ENCODE data around the gene VTI1B. TPM values are rescaled to one million over a fixed set of nuclear protein-coding genes. Genes with fewer than 3 reads are reported as not detected.
"Not testable (repeated sequence)": the region's sequence is repeated elsewhere in the genome, so short reads cannot be mapped to it uniquely, and the experiment has no call there.

Gene VTI1B
- total RNA-seq, 4 donors from 2014 or later: 39.0 to 333 (median 48.6) TPM

DNA sequence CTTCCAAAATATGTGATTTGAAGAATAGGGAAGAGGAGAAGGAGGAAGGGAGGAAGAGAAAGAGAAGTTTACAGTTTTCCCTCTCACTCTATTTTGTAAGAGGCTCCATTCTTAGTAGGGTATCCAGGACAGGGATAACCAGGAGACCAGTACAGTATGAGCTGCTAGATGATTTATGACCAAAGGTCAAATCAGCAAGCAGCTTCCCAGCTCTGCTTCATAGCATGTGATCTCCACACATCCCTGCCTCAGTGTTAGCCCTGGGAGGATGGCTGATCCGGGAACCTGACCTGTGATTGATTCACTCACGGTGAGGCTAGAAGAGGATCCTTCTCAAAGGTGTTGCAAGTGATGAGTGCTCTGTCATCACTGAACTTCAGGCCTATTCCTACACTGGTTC lies 43.8 kb upstream of the VTI1B start:
- H3K9me3 ChIP-seq: no peaks in the 10 kb centered on the region
- TF ChIP-seq CTCF (IDR thresholded peaks at IDR 0.05) (no peak), POLR2A (IDR thresholded peaks at IDR 0.05) (no peak)
- no peak overlapping the region for H3K27ac ChIP-seq
- H3K36me3 ChIP-seq: no peaks in the 10 kb centered on the region
- H3K27me3 ChIP-seq: no peaks in the 10 kb centered on the region
- no peak overlapping the region for H3K4me3 ChIP-seq
- no peaks in the 10 kb centered on the region for H3K4me1 ChIP-seq
- no peak for DNase-seq
- intact Hi-C loops (cut with DNase I; ENCODE audit: low total_unique reads): no loop called here

DNA sequence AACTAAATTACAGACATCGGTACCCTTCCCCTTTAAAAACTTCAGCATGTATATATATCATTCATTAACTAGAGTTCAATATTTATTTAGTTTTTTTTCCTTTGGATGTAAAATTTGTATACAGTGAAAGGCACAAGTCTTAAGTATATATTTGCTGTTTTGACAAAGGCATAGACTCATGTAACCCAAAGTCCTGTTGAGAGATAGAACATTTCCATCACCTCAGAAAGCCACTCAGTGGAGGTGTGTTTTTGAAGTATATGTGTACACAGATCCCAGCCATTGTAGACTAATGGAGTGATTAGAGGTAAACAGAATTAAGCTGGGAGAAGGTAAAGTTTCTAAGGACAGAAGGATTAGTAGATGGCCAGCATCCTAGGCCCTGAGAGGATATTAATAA lies 42.6 kb upstream of the VTI1B start:
- H3K27ac ChIP-seq: no peak overlapping the region
- H3K9me3 ChIP-seq: no peaks in the 10 kb centered on the region
- TF ChIP-seq POLR2A (IDR thresholded peaks at IDR 0.05) (no peak), CTCF (IDR thresholded peaks at IDR 0.05) (no peak)
- H3K4me1 ChIP-seq: no peaks in the 10 kb centered on the region
- no peaks in the 10 kb centered on the region for H3K36me3 ChIP-seq
- no peak overlapping the region for H3K4me3 ChIP-seq
- no peak for DNase-seq
- no peaks in the 10 kb centered on the region for H3K27me3 ChIP-seq
- intact Hi-C loops (cut with DNase I; ENCODE audit: low total_unique reads): no loop called here

DNA sequence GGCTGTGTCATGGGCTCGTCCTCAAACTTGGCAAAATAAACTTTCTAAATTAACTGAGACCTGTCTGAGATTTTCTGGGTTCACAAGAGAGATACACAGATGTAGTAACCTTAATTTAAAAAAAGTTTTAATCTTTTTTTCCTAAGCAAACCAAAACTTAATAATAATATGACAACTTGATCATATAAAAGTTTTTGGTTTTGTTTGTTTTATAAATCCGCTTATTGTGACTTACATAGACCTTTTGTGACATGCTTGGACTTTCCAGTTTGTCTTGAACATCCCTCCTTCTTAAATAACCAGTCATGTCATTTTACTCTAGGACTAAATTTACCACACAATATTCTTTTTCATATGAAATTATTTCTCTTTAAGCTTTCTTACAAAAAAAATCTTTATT lies 35.8 kb upstream of the VTI1B start:
- no peak for TF ChIP-seq POLR2A (IDR thresholded peaks at IDR 0.05)
- no peak for TF ChIP-seq CTCF (IDR thresholded peaks at IDR 0.05)
- intact Hi-C loops (cut with DNase I; ENCODE audit: low total_unique reads): no loop called here
- Histone ChIP-seq H3K4me1 (no peaks in the 10 kb centered on the region), H3K27me3 (no peaks in the 10 kb centered on the region), H3K27ac (no peak overlapping the region), H3K36me3 (no peaks in the 10 kb centered on the region), H3K9me3 (no peaks in the 10 kb centered on the region), H3K4me3 (no peak overlapping the region)
- DNase-seq: no peak

- intact Hi-C loops (cut with DNase I; ENCODE audit: low total_unique reads); H3K27ac ChIP-seq; H3K36me3 ChIP-seq; H3K9me3 ChIP-seq; H3K27me3 ChIP-seq; DNase-seq; H3K4me1 ChIP-seq; H3K4me3 ChIP-seq: not testable (repeated sequence)
Measured at GRCh38 chr14:67709796-67710195, 35.4 kb upstream of the VTI1B start.

- H3K27me3 ChIP-seq; H3K4me1 ChIP-seq; H3K27ac ChIP-seq; H3K9me3 ChIP-seq; H3K36me3 ChIP-seq; intact Hi-C loops (cut with DNase I; ENCODE audit: low total_unique reads); H3K4me3 ChIP-seq; DNase-seq: not testable (repeated sequence)
Measured at GRCh38 chr14:67709346-67709745, 34.9 kb upstream of the VTI1B start.

DNA sequence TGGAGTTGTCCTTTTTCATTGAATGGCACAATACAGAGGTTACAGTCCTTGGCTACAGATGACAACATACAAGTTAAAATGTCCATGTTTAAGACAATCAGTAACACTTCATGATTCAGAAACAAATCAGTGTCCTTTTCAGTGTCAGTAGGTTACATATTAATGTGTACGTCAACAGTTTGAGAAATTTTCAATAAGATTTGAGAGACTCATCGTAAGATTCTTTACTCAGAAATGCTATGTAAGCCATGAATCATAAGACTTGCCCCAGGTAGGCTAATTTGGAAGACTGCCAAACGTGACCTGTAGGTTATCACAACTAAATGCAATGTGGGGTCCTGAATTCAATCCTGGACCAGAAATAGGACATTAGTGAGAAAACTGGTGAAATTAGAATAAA lies 30.8 kb upstream of the VTI1B start:
- no peaks in the 10 kb centered on the region for H3K9me3 ChIP-seq
- no peaks in the 10 kb centered on the region for H3K4me1 ChIP-seq
- TF ChIP-seq CTCF (IDR thresholded peaks at IDR 0.05) (no peak), POLR2A (IDR thresholded peaks at IDR 0.05) (no peak)
- H3K4me3 ChIP-seq: no peak overlapping the region
- H3K27ac ChIP-seq: no peak overlapping the region
- intact Hi-C loops (cut with DNase I; ENCODE audit: low total_unique reads): no loop called here
- no peaks in the 10 kb centered on the region for H3K36me3 ChIP-seq
- H3K27me3 ChIP-seq: no peaks in the 10 kb centered on the region
- no peak for DNase-seq

All from uterus (tissue), 4 donors.